H9 (cell line): ENCODE measurements around the gene KAZN. TPM values are rescaled to one million over a fixed set of nuclear protein-coding genes. Genes with fewer than 3 reads are reported as not detected.

ENCODE experiments used
- DNase-seq: peaks from one replicate; pipeline ENCODE4 v3.0.0-alpha.2; 2017
- H2AFZ ChIP-seq: one replicate; pipeline ENCODE4 v1.6.1; 2013; ENCODE audit warnings: mild to moderate bottlenecking, low read length, control low read depth, moderate library complexity
- H2AK5ac ChIP-seq: 2 replicates; pipeline ENCODE4 v1.6.1; 2013; ENCODE audit warnings: low read length, control low read depth, mixed read lengths; ENCODE audit not compliant: insufficient read length
- H2BK120ac ChIP-seq: one replicate; pipeline ENCODE4 v1.6.1; 2013; ENCODE audit warnings: low read depth, mild to moderate bottlenecking, low read length, control low read depth, inconsistent platforms; ENCODE audit not compliant: poor library complexity, severe bottlenecking
- H2BK12ac ChIP-seq: 2 replicates; pipeline ENCODE4 v1.6.1; 2013; ENCODE audit warnings: low read length, control low read depth, mixed read lengths, low read depth; ENCODE audit not compliant: insufficient read length
- H2BK15ac ChIP-seq: 2 replicates; pipeline ENCODE4 v1.6.1; 2013; ENCODE audit warnings: low read depth, low read length, control low read depth
- H2BK20ac ChIP-seq: one replicate; pipeline ENCODE4 v1.6.1; 2013; ENCODE audit warnings: low read depth, mild to moderate bottlenecking, low read length, control low read depth, inconsistent platforms; ENCODE audit not compliant: poor library complexity, severe bottlenecking
- H2BK5ac ChIP-seq: 2 replicates; pipeline ENCODE4 v1.6.1; 2013; ENCODE audit warnings: low read length, control low read depth, mixed read lengths; ENCODE audit not compliant: insufficient read length
- H3K14ac ChIP-seq: 2 replicates; pipeline ENCODE4 v1.6.1; 2013; ENCODE audit warnings: low read length, control low read depth; ENCODE audit not compliant: insufficient read depth
- H3K18ac ChIP-seq: 2 replicates; pipeline ENCODE4 v1.6.1; 2013; ENCODE audit warnings: low read depth, mild to moderate bottlenecking, mixed read lengths, low read length, control low read depth; ENCODE audit not compliant: insufficient read length
- H3K23ac ChIP-seq: 2 replicates; pipeline ENCODE4 v1.6.1; 2013; ENCODE audit warnings: low read length, control low read depth, mixed read lengths, low read depth; ENCODE audit not compliant: insufficient read length
- H3K23me2 ChIP-seq: 2 replicates; pipeline ENCODE4 v1.6.1; 2013; ENCODE audit warnings: low read depth, mild to moderate bottlenecking, mixed read lengths, low read length, control low read depth; ENCODE audit not compliant: insufficient read length, poor library complexity, severe bottlenecking
- H3K27ac ChIP-seq: 2 replicates; pipeline ENCODE4 v1.5.1; 2013; ENCODE audit warnings: low read length, control low read depth, mixed read lengths, low read depth; ENCODE audit not compliant: insufficient read length
- H3K27me3 ChIP-seq: 2 replicates; pipeline ENCODE4 v1.6.1; 2013; ENCODE audit warnings: low read length, control low read depth, inconsistent platforms; ENCODE audit not compliant: insufficient read depth
- H3K4ac ChIP-seq: 2 replicates; pipeline ENCODE4 v1.6.1; 2013; ENCODE audit warnings: low read depth, mild to moderate bottlenecking, control low read depth, inconsistent platforms, low read length, moderate library complexity
- H3K4me1 ChIP-seq: 2 replicates; pipeline ENCODE4 v1.6.1; 2013; ENCODE audit warnings: low read length, control low read depth, inconsistent platforms; ENCODE audit not compliant: insufficient read depth
- H3K4me2 ChIP-seq: 2 replicates; pipeline ENCODE4 v1.6.1; 2013; ENCODE audit warnings: low read length, control low read depth, mixed read lengths; ENCODE audit not compliant: insufficient read length, insufficient read depth
- H3K56ac ChIP-seq: 2 replicates; pipeline ENCODE4 v1.6.1; 2013; ENCODE audit warnings: low read depth, mild to moderate bottlenecking, mixed read lengths, low read length, control low read depth; ENCODE audit not compliant: insufficient read length
- H3K79me1 ChIP-seq: 2 replicates; pipeline ENCODE4 v1.6.1; 2013; ENCODE audit warnings: low read depth, mild to moderate bottlenecking, moderate library complexity, low read length, control low read depth, inconsistent platforms; ENCODE audit not compliant: insufficient read depth, poor library complexity, severe bottlenecking
- H3K79me2 ChIP-seq: 2 replicates; pipeline ENCODE4 v1.6.1; 2013; ENCODE audit warnings: low read length, control low read depth, inconsistent platforms; ENCODE audit not compliant: insufficient read depth
- H3K9ac ChIP-seq: 2 replicates; pipeline ENCODE4 v1.6.1; 2013; ENCODE audit warnings: low read length, control low read depth, mixed read lengths; ENCODE audit not compliant: insufficient read length; ENCODE audit errors: extremely low read depth
- H3K9me3 ChIP-seq: one replicate; pipeline ENCODE4 v1.6.1; 2013; ENCODE audit warnings: low read depth, low read length, inconsistent platforms; ENCODE audit not compliant: control insufficient read depth
- H3T11ph ChIP-seq: one replicate; pipeline ENCODE4 v1.6.1; 2013; ENCODE audit warnings: mild to moderate bottlenecking, low read length, control low read depth, inconsistent platforms
- H4K20me1 ChIP-seq: one replicate; pipeline ENCODE4 v1.6.1; 2013; ENCODE audit not compliant: control insufficient read depth, insufficient read length, insufficient read depth
- H4K5ac ChIP-seq: 2 replicates; pipeline ENCODE4 v1.6.1; 2013; ENCODE audit warnings: low read depth, mild to moderate bottlenecking, mixed read lengths, low read length, control low read depth; ENCODE audit not compliant: insufficient read length
- H4K8ac ChIP-seq: replicated peaks from 2 replicates; pipeline ENCODE4 v1.6.1; 2013; ENCODE audit warnings: low read length, control low read depth, mixed read lengths, low read depth; ENCODE audit not compliant: insufficient read length
- H4K91ac ChIP-seq: 2 replicates; pipeline ENCODE4 v1.6.1; 2013; ENCODE audit warnings: low read depth, mild to moderate bottlenecking, moderate library complexity, mixed read lengths, low read length, control low read depth; ENCODE audit not compliant: insufficient read length
- H3K27ac Mint-ChIP-seq, 3 experiments: 2 replicates in 2 of 3; 3 replicates in 1 of 3; pipeline ENCODE4 v1.8.0; 2020 to 2021; ENCODE audit warnings: mixed read lengths in 3 of 3, mild to moderate bottlenecking in 1 of 3, moderate library complexity in 1 of 3
- H3K27me3 Mint-ChIP-seq: 2 replicates; pipeline ENCODE4 v1.8.0; 2021; ENCODE audit warnings: low read depth, mild to moderate bottlenecking, moderate library complexity, mixed read lengths
- H3K36me3 Mint-ChIP-seq, 3 experiments: 2 replicates in 2 of 3; 3 replicates in 1 of 3; pipeline ENCODE4 v1.8.0; 2020 to 2021; ENCODE audit warnings: low read depth in 3 of 3, mixed read lengths in 3 of 3; ENCODE audit not compliant: insufficient read depth in 1 of 3
- H3K4me1 Mint-ChIP-seq, 2 experiments: 2 replicates each; pipeline ENCODE4 v1.8.0; 2020; ENCODE audit warnings: mixed read lengths in 2 of 2
- H3K4me3 Mint-ChIP-seq, 2 experiments: 2 replicates in 1 of 2; 3 replicates in 1 of 2; pipeline ENCODE4 v1.8.0; 2020 to 2021; ENCODE audit warnings: mild to moderate bottlenecking in 2 of 2, mixed read lengths in 2 of 2, moderate library complexity in 1 of 2
- H3K9me3 Mint-ChIP-seq, 2 experiments: 2 replicates in 1 of 2; 3 replicates in 1 of 2; pipeline ENCODE4 v1.8.0; 2020; ENCODE audit warnings: mild to moderate bottlenecking in 2 of 2, mixed read lengths in 2 of 2, moderate library complexity in 1 of 2
- CTCF ChIP-seq: fragments of 200-600 bp; sonication (generic); conservative IDR thresholded peaks from 3 replicates; pipeline ENCODE4 v1.8.0; 2021; ENCODE audit warnings: antibody characterized with exemption, mild to moderate bottlenecking
- WGBS: extraction: QIAGEN DNeasy Blood & Tissue Kit; methylation state at CpG from one replicate; pipeline ENCODE4 v1.1.7; 2013; ENCODE audit warnings: missing lambda C conversion rate, low lambda C conversion rate, mixed read lengths; ENCODE audit not compliant: insufficient read length; ENCODE audit errors: extremely low coverage; 5-methylcytosine and 5-hydroxymethylcytosine counted together
- total RNA-seq: library from RNA; stranded (reverse); gene quantifications from 2 replicates; pipeline ENCODE4 v1.2.1, GENCODE V29; 2021

KAZN gene
- total RNA-seq, 1 experiment from 2014 or later = 7.6 TPM

GRCh38 chr1:14853518-14853917, 255.0 kb downstream of the KAZN start:
- Histone ChIP-seq H2BK20ac (no peak overlapping the region), H3K79me2 (no peaks in the 10 kb centered on the region), H2BK120ac (no peak overlapping the region), H3K23me2 (no peaks in the 10 kb centered on the region), H3K4ac (no peak overlapping the region), H2BK12ac (no peak overlapping the region), H3K79me1 (no peaks in the 10 kb centered on the region), H3K4me2 (no peak overlapping the region), H3K18ac (no peak overlapping the region), H4K8ac (no peak overlapping the region), H4K20me1 (no peaks in the 10 kb centered on the region), H3K9ac (no peak overlapping the region), H3K14ac (no peak overlapping the region), H3K23ac (no peak overlapping the region), H3K4me1 (0 out of 2 replicates have a peak, but pooled peaks cover 2% of the 10 kb centered on the region), H3K27me3 (no peaks in the 10 kb centered on the region), H3K9me3 (no peaks in the 10 kb centered on the region), H4K5ac (no peak overlapping the region), H3K56ac (no peak overlapping the region), H3K27ac (no peak overlapping the region), H2AK5ac (no peak overlapping the region), H2AFZ (no peak overlapping the region), H2BK5ac (no peak overlapping the region), H4K91ac (no peak overlapping the region), H2BK15ac (no peak overlapping the region), H3T11ph (no peak overlapping the region)
- H3K4me1 Mint-ChIP-seq = peaks cover 6 to 10% of the 10 kb centered on the region in 2 experiments; a peak in 3 of 4 replicates
- H3K27me3 Mint-ChIP-seq = peaks cover 9% of the 10 kb centered on the region
- H3K36me3 Mint-ChIP-seq = no peaks in the 10 kb centered on the region
- no peaks in the 10 kb centered on the region for H3K9me3 Mint-ChIP-seq
- no CpG with 5 or more reads among the region's 5 CpGs for WGBS
- no peak overlapping the region for H3K4me3 Mint-ChIP-seq
- DNase-seq = no peak
- no peak for TF ChIP-seq CTCF
- no peak overlapping the region for H3K27ac Mint-ChIP-seq
